Fibroblast of skin of left quadriceps (primary cell): Measurements from ENCODE around the gene BRAP.
"Not testable (repeated sequence)": the region's sequence is repeated elsewhere in the genome, so short reads cannot be mapped to it uniquely, and the experiment has no call there.

ENCODE experiments used
- DNase-seq, 2 experiments: peaks; one replicate each; pipeline ENCODE4 v3.0.0-alpha.2; 2013; ENCODE audit warnings: low read depth in 2 of 2

BRAP gene

GRCh38 chr12:111673503-111673902, 12.3 kb downstream of the BRAP start:
- DNase-seq = peak in 1 of 2 experiments; percentile 3

DNA sequence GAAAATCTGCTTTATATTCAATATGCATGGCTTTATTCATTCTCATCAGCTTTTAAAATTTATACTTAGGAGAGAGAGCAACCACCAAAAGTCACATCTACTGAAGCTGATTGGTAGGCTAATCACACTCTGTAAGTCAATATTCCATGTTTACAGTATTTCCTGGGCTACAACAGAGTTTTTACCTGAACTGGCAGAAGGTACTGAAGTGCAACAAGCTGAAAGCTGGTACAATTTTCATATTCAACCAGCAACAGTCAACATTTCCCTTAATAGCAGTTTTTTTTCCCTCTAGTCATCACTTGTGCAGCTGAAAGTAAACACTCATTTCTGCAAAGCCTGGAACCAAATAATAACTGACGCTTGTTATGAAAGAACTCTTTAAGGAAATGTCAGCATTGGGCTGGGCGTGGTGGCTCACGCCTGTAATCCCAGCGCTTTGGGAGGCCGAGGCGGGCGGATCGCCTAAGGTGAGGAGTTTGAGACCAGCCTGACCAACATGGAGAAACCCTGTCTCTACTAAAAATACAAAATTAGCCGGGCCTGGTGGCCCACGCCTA, 12.9 kb downstream of the BRAP start:
- DNase-seq = no peak

- DNase-seq = no peak
These were observed 20.5 kb downstream of the BRAP start for GRCh38 chr12:111664961-111665865.

GRCh38 chr12:111664499-111664898, 21.3 kb downstream of the BRAP start:
- no peak for DNase-seq

DNA sequence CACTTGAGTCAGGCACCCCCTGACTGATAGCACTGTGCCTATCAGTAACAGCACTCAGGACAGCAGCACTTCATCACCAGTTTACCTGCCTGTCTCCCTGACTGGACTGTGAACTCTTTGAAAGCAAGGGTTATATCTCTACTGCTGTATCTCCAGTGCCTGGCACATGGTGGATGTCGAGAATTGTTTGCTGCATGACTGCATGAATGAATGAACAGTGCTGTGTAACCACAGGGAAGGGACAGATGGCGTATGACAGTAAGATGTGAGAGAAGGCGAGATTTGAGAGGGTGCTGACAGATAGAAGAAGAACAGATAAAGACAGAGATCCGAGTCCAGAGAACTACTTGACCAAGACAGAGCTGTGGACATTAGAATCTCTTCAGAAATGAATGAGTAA, 29.7 kb downstream of the BRAP start:
- DNase-seq = no peak

DNA sequence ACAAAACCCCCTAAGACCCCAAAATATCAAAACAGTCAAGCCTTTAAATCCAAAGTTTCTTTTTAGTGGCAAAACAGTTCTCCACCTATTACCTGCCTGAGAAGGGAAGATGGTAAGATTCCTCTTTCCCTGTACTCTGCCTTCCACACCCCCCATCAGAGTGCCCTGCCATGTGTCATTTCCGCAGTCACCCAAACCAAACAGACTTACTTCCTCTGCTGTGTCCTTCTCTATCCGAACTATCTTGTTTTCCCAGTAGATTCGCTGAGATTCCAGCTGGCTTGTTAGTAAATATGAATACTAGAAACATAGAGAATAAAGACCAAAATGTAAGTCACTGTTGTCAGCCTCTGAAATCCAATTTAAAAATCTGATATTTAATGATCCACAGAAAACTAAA, 30.4 kb downstream of the BRAP start:
- DNase-seq = no peak

- DNase-seq = no peak
These were observed 32.2 kb downstream of the BRAP start for GRCh38 chr12:111653596-111653995.

DNA sequence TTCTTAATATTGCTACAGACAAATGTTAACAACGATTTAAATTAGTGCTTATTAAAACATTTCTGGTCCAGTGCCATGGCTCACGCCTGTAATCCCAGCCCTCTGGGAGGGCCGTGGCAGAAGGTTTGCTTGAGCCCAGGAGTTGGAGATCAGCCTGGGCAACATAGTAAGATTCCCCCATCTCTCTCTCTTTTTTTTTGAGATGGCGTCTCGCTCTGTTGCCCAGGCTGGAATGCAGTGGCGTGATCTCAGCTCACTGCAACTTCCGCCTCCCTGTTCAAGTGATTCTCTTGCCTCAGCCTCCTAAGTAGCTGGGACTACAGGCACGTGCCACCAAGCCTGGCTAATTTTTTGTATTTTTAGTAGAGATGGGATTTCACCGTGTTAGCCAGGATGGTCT, 33.2 kb downstream of the BRAP start:
- DNase-seq = not testable (repeated sequence)

GRCh38 chr12:111650912-111651311, 34.8 kb downstream of the BRAP start:
- no peak for DNase-seq

GRCh38 chr12:111645433-111645832, 40.3 kb downstream of the BRAP start:
- DNase-seq = no peak

GRCh38 chr12:111643427-111643826, 42.3 kb downstream of the BRAP start:
- no peak for DNase-seq

DNA sequence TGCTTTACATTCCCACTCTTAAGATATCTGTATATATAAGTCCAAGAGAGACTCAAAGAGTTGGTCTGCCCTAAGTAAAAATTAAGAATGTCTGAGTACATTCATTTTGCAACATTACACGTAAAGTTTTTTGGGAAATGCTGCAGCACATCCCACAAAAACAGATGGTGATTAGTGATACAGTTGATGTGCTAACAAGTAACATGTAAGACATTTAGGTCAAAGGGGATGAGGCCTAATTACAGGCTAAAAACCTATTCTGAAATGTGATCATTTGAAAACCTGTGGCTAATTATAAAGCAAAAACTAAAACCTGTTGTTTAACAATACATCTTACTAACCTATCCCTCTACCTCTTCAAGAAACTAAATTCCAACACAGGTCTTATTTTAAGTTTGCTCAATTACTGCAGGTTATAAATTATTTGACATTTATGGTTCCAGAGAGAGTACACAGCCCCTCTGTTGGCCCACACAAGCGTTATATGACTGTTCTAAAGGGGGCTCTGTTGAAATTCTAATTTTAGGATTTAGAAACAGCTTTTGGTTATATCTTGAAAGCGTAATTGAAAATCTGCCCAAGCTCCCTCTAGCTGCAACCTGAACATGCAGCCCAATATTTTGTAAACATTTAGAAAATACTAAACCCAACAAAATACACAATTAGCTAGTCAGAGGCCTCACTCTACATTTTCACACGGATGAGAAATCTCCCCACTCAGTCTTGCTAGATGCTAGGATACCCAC, 42.9 kb downstream of the BRAP start:
- no peak for DNase-seq

GRCh38 chr12:111640506-111640905, 45.2 kb downstream of the BRAP start:
- no peak for DNase-seq

- DNase-seq = no peak
These were observed 47.2 kb downstream of the BRAP start for GRCh38 chr12:111638556-111638955.

GRCh38 chr12:111636209-111636945, 49.4 kb downstream of the BRAP start:
- peak; percentile 74 to 76 for DNase-seq

DNA sequence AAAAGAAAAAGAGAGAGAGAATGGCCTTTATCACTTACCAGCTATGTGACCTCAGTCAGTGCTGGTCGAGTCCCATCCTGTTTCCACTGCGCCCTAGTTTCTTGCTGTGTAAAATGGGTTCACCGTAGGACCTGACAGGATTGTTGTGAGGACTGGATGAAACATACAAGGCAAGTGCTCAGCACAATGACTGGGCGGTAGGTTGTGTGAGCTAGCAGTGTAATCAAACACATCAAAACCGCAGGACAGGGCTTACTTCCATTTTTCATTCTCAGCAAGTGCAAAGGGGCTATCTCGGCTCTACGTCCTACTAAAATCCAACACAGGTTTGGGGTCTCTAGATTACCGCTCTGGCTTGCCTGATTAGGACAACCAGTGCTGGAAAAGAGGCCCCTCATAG, 50.2 kb downstream of the BRAP start:
- DNase-seq = no peak

DNA sequence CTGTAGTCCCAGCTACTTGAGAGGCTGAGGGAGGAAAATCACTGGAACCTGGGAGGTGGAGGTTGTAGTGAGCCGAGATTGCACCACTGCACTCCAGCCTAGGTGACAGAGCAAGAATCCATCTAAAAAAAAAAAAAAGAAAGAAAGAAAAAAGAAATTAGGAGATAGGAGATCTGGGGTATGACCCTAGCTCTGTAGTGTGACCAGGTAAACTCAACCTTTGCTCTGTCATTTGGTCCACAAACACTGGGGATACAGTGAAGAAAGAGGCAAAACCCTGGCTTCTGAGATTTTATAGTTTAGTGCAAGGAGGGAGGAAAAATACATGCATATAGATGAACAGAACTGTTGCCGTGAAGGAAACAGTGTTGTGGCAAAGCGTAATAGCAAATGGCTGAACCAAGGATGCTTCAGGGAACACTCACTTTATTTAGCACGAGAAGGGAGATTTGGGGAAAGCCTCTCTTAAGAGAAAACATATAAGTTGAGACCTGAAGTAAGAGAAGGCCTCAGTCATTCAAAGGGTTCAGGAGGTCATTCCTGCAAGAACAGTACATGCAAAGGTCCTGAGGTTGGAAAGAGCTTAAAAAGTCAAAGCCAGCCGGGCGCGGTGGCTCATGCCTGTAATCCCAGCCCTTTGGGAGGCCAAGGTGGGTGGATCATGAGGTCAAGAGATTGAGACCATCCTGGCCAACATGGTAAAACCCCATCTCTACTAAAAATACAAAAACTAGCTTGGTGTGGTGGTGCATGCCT, 57.1 kb downstream of the BRAP start:
- no peak for DNase-seq

GRCh38 chr12:111626230-111626629, 59.5 kb downstream of the BRAP start:
- no peak for DNase-seq

DNA sequence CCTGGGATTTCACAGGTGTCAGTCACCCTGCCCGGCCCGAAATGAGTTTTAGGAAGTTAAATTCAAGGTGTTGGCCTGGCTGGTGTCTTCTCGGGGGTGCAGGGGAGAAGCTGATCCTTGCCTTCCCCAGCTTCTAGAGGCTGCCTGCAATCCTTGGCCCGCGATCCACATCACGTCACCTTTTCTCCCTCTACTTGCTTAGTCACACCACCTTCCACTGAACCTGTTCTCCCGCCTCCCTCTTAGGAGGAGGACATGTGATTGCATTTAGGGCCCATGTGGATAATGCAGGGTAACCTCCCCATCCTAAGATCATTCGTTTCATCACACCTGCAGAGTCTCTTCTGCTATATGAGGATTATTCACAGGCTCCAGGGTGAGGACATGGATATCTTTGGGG, 61.2 kb downstream of the BRAP start:
- DNase-seq = no peak

GRCh38 chr12:111617841-111618240, 67.9 kb downstream of the BRAP start:
- not testable (repeated sequence) for DNase-seq

GRCh38 chr12:111616177-111616623, 69.6 kb downstream of the BRAP start:
- no peak for DNase-seq
